CD1c-positive myeloid dendritic cell (primary cell): ENCODE data around the gene UBE2F.

Experiments
- DNase-seq: peaks from one replicate; pipeline ENCODE4 v3.0.0-alpha.2; 2016; ENCODE audit errors: extremely low spot score

UBE2F gene

DNA sequence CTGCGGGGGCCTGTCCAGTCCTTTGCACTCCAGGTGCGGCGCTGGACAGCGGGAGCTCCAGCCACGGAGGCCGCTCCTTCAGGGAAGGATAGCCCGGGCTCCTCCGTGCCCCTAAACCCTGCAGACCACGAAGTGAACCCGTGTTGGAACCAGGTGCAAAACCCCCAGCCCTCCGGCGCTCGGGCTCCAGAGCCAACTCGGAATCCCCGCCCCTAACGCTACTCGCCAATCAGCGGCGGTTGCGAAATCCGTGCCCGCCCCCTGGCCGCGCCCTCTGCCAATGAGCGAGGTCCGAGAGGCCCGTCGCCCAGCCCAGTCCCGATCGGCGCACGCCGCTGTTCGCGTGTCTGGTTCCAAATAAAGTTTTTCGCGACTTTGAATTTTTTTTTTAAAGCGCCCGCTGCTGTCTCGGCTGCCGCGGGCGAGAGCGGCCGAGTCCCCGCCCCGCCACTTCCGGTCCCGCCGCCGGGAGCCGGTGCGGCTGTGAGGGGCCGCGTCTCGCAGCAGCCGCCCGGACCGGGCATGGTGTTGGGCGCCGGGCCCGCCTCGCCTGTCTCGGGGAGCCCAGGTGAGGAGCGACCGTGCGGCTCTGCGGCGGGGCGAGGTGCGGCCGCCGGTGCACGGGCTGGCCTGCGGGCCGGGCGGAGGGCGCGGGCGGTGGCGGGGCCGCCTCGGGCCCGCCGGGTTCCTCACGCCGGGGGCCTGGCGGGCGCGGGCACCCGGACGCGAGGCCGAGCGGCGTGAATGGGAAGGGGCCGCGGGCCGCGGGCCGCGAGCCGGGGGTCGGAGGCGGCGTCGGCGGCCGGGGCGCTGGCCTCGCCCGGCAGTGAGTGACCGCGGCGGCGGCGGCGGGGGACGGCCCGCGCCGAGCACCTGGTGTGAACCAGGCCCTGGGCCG is at the start of gene UBE2F:
TSS of gene UBE2F (plus strand) at position 450 of the 898 bp plus-strand sequence. CDS start 6,094 bp downstream, outside the sequence.
- peak; percentile 99 for DNase-seq

- DNase-seq, result no peak
These were observed 49.0 kb upstream of the UBE2F start for GRCh38 chr2:237917696-237918374.

DNA sequence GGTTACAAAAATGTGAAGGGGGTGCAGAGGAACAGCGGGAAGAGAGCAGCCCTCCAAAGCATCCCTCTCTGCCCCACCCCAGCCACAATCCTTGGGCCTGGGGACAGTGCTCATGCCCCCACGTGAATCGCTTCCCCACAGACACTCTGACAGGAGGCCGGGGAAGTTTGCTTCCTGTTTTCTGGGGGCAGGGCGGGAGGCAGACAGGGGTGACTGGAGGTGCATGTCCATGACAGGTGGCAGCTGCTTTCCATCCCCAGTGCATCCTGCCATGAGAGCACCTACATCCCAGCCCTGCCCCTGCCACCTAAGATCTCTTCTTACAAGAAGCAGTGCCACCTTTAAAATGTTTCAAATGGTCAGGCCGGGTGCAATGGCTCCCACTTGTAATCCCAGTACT is 47.2 kb upstream of the UBE2F start:
- DNase-seq, result peak; percentile 65

DNA sequence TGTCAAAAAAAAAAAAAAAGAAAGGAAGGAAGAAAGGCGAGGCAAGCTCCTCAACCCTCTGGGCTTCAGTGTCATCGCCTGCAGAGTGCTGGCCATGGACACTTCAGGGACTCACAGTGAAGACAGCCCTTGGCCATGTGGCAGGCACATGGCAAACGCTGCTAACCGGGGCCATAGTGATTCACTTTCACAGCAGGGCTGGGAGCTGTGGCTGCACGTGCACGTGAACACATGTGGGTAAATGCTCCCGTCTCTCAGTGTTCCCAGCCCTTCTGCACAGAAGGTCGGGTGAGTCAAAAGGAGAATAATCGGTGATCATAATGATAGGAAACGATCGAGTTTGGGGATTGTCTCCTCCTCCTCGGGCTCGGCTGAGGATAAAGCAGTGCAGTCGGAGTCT is 46.1 kb upstream of the UBE2F start:
- no peak for DNase-seq

- no peak for DNase-seq
These were observed 44.8 kb upstream of the UBE2F start for GRCh38 chr2:237921967-237922492.

GRCh38 chr2:237922641-237923361 is 44.0 kb upstream of the UBE2F start:
- DNase-seq, result no peak

- peak; percentile 86 for DNase-seq
These were observed 43.2 kb upstream of the UBE2F start for GRCh38 chr2:237923481-237924163.

GRCh38 chr2:237924164-237924534 is 42.7 kb upstream of the UBE2F start:
- no peak for DNase-seq

GRCh38 chr2:237927135-237927534 is 39.7 kb upstream of the UBE2F start:
- DNase-seq, result no peak

DNA sequence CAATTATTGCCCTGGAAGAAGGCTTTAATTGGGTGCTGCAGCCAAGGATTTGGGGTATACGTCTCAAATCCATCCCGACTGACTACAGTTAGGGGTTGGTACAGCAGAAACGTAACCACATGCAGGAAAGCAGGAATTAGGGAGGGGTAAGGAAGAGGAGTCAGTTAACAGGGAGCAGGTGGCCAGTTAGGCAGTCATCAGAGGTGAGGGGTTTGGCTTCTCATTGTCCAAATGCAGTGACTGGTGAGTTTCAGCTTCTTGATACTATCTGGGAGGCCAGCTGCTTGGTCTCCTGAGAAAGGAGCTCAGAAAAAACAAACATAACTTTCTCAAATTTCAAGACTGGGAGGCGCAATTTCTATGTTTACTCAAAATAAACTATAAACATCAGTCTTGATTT is 38.8 kb upstream of the UBE2F start:
- DNase-seq, result no peak

GRCh38 chr2:237929979-237930378 is 36.8 kb upstream of the UBE2F start:
- DNase-seq, result no peak

DNA sequence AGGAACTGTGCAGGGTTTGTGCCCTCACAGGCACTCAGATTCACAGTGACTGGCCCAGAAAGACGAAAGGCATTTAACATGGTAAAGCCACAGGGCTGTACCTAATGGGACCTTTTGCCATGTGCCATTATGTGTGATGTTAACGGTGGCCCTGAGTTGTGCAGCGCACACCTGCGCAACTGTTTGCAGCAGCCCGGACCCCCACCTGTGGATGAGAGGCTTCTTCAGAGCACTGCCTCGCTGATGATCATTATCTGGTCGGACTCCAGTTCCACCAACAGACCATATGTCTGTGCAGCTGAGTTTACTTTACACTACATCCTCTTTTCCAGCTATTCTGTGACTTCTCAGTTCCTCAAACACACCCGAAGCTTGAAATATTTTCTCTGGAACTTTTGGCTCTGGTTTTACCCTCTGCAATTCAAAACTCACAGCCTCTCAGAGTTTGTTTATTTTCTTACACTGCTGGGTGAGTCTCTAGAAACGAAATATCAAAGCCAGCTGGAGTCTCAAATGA is 35.6 kb upstream of the UBE2F start:
- DNase-seq, result peak; percentile 80

GRCh38 chr2:237932731-237933131 is 34.1 kb upstream of the UBE2F start:
- no peak for DNase-seq

- DNase-seq, result no peak
These were observed 32.6 kb upstream of the UBE2F start for GRCh38 chr2:237934186-237934585.

DNA sequence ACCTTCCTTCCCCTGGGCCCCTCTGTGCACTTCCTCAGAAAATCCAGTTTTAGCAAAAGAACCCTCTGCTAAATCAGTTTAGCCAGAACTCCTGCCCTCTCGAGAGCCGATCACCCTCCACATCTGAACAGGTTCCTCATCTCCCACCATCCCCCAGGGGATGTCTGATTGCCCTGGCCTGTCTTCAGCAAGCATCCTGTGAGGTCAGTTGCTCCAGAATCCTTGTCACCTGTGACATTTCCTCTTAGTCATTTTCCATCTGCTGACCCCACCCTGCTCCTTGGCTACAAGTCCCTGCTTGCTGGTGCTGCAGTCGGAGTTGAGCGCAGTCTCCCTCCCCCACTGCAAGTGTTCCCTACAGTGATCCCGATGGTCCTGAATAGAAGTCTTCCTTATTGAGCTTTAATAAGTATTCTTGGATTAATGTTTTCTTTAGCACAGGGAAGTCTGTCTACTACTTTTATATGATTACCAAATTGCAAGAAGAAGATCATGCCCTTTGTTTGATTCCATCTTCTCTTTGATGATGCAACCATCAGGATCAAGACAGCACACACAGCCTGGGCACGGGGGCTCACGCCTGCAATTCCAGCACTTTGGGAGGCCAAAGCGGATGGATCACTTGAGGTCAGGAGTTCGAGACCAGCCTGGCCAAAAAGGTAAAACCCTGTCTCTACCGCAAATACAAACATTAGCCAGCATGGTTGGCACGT is 30.9 kb upstream of the UBE2F start:
- DNase-seq, result peak; percentile 39

DNA sequence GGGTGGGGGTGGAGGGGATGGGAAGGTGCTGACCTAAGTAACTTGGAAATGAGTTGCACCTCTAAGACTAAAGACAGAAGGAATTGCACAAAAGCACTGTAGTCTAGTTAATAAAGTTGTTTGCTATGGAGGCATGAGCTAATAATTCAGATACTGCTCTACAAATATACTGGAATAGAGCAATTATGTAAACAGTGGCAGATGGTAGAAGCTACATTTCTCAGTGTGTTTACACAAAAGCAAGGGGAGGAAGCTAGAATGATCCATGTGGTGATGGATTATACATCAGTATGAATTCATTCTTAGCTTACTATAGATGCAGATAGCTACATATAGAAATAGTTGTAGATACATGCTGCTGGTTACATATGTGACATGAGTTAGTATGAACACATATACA is 27.6 kb upstream of the UBE2F start:
- no peak for DNase-seq

- no peak for DNase-seq
These were observed 26.0 kb upstream of the UBE2F start for GRCh38 chr2:237940828-237941227.

DNA sequence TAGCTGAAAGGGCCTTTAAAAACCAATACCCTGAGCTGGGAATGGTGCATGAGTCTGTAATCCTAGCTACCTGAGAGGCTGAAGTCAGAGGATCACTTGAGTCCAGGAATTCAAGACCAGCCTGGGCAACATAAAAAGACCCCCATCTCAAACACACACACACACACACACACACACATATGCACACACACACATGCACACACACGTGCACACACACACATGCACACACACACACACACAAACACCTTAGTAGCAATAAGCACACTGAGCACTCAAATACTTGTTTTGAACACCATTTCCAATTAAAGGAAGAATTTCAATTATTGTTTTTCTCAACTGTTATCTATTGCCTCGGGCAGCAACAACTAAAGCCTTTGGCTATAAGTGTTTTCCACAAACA is 25.6 kb upstream of the UBE2F start:
- no peak for DNase-seq

DNA sequence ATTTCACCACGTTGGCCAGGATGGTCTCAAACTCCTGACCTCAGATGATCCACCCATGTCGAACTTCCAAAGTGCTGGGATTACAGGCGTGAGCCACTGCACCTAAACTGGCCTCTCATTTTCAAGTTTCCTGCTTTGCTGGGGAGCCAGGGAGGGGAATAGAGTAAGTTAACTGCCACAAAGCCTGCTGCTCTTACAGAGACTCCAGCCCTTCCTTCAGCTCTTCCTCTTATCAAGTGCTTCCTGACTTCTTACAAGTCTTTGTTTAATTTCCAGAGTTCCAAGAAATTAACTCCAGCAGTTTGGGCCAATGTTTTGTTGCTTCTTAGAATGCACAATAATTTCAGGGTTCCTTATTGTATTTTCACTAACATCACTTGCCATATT is 24.3 kb upstream of the UBE2F start:
- no peak for DNase-seq

- no peak for DNase-seq
These were observed 23.3 kb upstream of the UBE2F start for GRCh38 chr2:237943395-237944094.
